Amygdala (tissue), 56 donors: ENCODE data around the gene PLEKHG4.

Source experiments
- DNase-seq, 56 donors: peaks; one replicate each; lab custom pipeline; 2025; lab: John Stamatoyannopoulos, UW

The PLEKHG4 gene

DNA sequence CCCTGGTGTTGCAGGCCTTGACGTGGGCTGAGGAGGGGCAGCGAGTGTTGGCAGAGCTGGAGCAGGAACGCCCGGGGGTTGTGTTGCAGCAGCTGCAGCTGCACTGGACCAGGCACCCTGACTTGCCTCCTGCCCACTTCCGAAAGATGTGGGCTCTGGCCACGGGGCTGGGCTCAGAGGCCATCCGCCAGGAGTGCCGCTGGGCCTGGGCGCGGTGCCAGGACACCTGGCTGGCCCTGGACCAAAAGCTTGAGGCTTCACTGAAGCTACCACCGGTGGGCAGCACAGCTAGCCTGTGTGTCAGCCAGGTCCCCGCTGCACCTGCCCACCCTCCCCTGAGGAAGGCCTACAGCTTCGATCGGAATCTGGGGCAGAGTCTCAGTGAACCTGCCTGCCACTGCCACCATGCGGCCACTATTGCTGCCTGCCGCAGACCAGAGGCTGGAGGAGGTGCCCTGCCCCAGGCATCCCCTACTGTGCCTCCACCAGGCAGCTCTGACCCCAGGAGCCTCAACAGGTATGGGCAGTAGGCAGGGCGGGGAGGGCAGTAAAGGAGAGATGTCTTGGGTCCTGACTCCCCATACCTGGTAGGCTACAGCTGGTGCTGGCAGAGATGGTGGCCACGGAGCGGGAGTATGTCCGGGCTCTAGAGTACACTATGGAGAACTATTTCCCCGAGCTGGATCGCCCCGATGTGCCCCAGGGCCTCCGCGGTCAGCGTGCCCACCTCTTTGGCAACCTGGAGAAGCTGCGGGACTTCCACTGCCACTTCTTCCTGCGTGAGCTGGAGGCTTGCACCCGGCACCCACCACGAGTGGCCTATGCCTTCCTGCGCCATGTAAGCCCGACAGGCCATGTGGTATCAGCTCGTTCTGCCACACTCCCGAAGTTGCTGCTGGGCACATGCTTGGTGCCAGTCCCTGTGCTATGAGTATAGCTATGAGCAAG is 5.6 kb downstream of the PLEKHG4 start:
- peak in 15 of 56 donors; percentile 2 to 44 (median 17) for DNase-seq

DNA sequence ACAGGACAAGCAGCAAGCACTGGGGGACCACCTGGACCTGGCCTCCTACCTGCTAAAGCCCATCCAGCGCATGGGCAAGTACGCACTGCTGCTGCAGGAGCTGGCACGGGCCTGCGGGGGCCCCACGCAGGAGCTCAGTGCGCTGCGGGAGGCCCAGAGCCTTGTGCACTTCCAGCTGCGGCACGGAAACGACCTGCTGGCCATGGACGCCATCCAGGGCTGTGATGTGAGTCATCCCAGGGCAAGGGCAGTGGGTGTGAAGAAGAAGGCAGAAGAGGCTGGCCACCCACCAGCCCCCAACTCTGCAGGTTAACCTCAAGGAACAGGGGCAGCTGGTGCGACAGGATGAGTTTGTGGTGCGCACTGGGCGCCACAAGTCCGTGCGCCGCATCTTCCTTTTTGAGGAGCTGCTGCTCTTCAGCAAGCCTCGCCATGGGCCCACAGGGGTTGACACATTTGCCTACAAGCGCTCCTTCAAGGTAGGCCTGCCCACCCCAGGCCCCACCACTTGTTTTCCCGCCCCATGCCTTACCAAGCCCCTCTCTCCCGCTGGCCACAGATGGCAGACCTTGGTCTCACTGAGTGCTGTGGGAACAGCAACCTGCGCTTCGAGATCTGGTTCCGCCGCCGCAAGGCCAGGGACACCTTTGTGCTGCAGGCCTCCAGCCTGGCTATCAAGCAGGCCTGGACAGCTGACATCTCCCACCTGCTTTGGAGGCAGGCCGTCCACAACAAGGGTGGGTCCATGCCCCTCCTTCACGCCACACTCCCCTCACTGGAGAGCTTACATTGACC is 7.3 kb downstream of the PLEKHG4 start:
- DNase-seq = no peak

DNA sequence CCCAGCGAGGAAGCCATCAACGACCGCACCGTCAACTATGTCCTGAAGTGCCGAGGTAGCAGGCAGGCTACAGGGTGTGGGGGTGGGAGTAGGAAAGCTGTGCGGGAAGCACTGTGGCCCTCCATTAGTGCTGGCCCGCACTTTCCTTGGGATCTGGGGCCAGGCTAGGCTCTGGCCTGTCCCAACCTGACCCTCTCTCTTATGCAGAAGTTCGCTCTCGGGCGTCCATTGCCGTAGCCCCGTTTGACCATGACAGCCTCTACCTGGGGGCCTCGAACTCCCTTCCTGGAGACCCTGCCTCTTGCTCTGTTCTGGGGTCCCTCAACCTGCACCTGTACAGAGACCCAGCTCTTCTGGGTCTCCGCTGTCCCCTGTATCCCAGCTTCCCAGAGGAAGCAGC is 8.6 kb downstream of the PLEKHG4 start:
- no peak for DNase-seq

DNA sequence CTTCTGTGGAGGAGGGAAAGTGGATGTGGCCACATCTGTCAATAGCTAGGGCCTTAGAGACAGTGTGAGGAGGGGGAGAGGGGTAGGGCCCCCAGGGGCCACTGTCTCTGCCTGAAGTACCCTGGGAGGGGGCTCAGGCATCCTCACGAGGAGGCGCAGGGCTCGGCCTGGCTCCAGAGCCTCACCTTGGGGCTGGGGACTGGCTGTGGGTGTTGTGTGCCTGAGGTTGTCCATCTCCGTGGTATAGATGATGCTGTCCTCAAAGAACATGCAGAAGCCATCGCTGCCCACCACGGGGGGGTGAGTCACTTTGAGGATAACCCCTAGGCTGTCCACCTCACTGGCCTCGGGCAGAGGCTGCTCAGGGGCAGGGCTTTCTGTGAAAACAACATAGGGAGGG is 12.1 kb downstream of the PLEKHG4 start:
- no peak for DNase-seq

DNA sequence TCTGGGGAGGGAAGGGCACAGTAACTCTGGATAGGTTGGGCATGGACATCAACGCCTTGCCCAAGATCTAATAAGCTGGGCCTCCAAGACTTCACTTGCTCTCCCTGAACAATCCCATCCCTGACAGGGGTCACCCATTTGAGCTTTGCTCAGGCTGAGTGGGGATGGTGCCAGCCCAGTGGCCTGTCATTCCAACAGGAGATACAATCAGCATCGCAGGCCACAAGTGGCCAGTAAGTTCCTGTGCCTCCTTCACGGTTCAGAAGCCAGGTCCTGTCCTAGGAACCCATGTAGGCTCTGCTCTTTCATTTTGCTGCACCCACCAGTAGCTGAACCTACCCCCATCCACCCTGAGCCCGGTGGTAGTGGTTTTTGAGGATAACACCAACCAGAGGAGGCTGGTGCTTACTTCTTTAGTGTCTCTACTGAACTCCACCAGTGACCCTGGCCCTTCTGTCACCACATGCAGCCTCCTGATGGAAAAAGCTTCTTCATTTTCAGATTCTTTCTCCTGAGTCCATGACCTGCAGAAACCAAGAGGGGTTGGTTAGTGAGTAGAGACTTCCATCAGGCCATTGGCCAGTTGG is 14.9 kb downstream of the PLEKHG4 start:
- no peak for DNase-seq

DNA sequence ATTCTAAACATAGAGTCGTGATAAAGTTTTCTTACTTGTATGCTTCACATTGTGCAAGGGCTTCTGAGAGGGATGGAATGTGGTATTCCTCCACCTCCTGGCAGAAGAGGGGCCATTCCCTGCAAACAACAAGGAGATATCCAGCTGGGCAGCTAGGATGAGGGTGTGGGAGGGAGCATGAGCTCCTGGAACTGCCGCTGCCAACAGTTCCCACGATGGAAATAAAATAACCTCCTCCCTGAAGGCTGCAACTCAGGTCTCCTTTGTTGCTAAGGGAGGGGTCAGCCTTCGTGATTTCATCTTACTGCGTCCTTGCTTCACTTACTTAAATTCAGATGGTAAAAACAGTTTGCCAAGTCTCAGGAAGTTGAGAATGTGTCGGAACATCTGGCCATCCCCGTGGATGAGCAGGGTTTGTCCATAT is 15.6 kb downstream of the PLEKHG4 start:
- no peak for DNase-seq

DNA sequence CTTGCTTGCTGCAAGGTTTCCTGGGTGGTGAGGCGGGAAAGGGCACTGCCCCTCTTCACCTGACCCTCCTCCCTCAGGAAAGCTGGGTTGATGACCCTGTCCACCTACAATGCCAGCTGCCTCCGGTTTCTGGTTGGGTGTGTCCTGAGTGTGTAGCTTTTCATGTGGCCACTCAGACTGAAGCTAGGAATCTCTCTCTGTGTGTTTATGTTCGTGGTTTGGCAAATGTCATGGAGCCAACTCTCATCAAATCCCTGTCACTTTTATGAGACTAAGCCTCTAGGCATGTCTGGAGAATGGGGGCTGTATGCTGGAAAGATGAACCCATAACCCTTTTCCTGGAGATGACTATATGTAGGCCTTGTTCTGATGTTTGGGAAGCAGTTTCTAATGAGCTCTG is 17.1 kb downstream of the PLEKHG4 start:
- no peak for DNase-seq

DNA sequence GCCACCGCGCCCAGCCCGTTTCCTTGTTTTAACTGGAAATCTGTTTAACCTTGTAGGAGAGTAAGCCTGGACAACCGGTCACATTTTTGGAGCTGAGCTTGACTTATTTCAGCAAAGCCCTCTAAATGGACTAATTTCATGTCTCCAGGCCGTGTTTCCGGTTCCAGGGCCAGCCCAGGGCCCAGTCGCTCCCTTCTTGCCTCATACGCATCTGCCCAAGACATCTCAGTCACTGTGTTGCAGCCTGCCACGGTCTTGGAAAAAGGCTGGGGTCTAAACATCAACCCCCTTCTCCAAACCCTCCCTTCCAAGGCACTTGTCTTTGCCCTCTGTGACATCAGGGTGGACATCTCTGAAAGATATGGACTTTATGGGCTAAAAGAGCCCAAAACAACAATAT is 18.9 kb downstream of the PLEKHG4 start:
- DNase-seq = no peak

DNA sequence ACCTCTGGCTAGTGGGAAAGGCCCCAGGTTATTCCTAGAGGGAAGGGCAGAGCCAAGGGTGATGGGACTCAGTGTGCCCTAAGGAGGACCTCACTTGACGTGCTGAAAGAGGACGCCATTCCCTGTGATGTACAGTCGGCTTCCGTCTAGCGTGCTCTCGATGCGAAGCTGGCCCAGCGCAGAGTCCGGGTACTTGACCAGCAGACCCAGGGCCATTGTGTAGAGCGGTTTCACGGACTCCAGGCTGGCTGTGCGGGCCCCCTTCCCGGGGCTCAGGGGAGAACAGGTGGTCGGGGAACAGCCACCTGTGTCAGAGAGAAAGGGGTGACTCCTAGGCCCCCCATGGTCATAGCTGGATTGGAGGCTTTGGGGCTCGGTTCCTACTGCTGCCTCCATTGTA is 19.9 kb downstream of the PLEKHG4 start:
- no peak for DNase-seq

DNA sequence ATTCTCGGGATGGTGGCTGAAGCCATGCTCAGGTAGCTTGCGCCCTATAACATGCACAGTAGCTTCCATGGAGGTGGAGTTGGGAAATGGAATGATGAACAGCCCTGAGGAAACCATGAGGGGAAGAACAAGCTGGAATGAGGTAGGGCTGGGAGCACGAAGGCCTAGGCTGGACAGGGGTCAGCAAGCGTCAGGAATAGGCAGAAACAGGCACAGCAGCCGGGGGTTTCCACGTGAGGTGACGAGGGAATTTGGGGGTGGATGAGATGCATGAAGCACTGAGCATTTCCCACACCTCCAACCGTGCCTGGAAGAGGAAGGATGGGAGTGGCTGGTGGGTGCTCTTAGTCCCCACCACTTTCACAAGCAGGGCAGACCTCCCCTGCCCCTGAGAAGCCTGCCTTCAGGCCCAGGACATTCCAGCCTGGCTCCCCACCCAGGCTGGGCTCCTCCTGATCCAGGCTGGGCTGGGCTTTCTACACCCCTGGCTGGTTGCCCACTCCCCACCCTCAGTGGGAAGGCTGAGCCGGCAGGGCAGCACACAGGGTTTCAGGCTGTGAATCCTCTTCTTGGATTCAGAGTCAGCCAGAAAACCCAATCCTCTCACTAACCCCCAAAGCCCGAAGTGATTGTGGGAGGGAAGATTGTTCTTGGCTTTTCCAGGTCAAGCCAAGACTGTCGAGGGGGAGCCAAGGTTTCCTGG is 21.9 kb downstream of the PLEKHG4 start:
- no peak for DNase-seq

DNA sequence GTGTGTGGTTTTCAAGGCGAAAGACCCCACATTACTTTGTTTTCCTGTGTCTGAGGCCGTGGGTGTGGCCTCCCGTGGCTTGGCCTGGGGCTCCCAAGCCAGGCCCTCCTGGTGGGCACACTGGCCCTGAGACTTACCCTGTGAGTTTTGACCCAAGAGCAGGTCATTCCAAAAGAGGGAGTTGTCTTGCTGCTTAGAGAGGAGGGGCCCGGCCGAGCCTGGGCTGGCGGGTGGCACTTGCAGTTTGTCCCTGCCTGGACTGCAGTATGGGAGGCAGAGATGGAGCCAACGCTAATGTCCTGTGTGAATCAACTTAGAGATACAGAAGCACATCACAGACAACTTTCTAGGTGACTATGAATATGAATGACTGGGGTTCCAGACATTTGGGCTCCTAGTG is 22.7 kb downstream of the PLEKHG4 start:
- no peak for DNase-seq

DNA sequence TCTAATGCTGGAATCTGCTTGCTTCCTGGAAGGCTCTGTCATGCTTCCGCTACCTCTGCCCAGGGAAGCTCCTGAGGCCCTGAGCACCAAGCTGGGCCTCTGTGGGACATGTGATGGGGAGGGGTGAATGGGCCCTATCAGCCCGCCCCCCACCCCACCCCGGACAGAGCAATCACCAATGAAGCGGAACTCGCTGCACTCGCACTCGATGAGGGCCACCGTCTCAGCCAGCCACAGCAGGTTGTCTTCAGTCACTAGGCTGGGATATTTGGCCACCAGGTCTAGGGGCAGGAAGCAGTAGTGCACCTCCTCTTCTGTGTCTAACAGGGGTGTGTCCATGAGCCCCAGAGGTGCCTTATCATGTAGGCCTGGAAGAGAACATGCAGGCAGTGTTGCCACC is 23.6 kb downstream of the PLEKHG4 start:
- DNase-seq = no peak

DNA sequence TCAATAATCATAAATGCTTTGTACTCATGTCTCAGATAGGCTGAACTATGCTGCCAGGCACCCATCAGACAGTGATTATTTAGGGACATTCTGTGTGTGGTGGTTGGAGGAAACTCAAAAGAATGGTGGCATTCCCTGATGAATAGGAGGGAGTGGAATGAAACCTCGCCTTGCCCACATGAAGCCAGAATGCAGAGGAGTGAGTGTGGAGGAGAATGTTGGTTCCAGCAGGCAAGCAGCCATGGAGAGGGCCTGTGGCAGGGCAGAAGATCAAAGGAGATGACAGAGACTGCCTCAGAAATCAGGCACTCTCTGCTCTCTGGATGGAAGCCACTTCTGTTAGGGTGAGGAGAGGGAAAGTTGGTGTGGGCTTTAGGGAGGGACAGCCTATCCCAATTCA is 24.7 kb downstream of the PLEKHG4 start:
- DNase-seq = no peak

DNA sequence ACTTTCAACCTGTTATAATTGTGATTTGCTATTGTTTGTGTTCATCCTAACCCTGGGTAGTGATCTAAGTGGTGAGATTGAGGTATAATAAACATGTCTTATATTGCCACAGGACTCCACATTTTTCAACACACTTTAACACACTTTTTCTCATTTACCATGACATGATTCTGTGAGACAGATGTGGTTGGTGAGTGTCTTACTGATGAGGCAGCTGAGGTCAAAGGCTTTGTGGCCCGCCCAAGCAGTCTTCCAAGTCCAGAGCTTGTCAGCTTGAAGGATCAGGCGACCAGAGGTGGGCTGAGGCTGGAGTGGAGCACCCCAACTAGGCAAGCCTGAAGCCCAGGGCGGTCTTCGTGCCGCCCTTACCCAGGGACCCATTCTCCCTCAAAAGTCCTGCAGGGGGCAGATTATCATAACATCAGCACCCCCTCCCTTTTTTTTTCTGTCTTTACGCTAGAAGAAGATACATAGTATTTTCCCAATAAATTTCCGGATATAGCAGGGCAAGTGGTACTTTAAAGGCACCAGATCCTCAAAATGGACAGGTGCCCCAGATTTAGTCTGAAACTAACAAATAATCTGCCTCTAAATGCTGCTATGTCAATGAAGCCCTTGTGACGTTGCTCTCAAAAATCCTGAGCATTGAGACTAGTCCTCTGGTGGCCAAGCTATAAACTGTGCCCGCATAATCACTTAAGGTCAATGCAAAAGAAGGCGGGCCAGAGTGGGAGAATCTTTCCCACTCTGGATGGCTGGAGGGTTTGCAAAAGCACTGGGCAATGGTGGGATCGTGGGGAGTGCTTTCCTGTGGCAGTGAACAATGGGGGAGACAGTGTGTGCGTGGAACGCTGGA is 26.1 kb downstream of the PLEKHG4 start:
- no peak for DNase-seq

DNA sequence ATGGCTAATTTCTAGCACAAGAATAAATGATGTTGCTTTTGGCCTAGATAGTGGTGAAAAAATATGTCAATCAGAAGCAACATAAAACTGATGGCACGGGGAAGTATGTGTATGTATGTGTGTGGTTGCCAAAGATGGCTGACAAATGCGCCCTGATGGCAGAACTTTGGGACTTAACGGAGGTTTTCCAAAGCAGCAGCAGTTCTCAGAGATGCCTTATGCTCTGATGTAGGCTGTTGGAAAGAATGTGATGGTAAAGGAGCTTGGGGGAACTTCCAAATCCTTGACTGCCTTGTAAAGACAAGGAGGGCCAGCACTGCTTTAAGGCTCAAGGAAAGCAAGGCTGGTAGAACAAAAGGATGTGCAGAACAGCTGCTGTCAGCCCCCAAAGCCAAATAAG is 31.2 kb downstream of the PLEKHG4 start:
- no peak for DNase-seq

DNA sequence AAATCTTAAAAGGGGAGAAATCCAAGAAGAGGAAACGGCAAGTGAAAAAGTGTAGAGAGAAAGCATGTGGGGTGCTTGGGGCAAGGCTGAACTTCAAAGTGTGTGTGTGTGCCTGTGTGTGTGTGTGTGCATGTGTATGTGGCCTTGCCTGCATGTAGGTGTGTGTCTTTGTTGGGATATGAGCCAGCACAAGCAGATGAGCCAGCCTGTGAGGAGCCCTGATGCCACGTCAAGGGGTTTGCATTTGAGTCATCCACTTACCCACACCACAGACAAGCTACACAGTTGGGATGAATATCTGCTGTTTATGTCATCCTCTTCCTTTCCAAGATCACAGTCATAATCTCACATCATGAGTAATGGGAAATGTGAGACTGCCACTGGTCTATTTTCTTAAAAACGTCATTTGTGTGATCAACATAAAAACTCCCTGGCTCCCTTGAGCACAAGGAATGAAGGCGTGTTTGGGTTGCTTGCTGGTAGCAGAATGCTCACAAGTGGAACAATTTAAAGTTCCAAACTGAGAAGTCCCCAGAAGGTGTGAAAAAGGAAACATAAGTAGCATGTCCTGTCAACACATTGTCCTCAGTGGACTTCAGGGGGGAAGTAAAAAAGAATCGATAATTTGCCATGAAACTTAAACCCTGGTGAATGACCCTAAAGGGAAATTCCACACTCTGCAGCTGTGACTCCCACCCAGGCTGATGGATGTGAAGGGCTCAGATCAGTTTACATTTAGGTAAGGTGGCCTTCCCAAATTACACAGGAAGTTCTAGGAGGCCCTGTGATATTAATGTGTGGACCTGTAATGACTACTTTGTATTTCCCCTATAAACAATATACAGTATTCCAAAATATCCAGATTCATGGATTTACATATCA is 32.5 kb downstream of the PLEKHG4 start:
- DNase-seq = peak in 1 of 56 donors; percentile 2

DNA sequence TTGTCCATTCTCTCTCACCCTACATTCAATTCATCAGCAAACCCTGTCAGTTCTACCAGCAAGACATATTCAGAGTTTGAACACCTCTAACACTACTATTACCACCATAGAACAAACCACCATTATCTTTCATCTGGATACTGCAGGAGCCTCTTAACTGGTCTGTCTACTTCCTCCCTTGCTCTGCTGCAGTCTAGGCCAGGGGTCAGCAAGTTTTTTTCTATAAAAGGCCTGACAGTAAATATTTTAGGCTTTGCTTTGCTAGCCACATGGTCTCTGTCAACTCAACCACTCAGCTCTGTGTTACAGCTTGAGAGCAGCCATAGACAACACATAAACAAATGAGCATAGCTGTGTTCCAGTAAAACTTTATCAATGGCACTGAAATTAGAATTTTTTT is 33.4 kb downstream of the PLEKHG4 start:
- DNase-seq = no peak

DNA sequence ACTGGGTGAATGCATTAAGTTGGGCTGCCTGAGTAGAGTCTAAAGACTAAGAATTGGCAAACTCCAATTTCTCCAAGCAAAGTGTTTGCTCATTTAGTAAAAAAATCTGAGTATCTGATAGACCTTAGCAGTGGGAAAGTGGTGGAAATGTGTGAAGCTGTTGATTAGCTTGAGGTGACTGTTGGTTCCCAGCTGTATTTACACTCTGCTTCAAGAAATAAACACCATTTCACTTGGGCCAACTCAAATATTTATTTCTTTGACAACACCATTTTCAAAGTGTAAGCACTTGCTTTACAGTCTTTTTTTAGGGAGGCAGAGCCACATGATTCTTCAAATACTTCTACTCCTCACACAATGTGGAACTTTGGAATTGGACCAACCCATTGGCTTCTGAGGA is 38.5 kb downstream of the PLEKHG4 start:
- DNase-seq = no peak

DNA sequence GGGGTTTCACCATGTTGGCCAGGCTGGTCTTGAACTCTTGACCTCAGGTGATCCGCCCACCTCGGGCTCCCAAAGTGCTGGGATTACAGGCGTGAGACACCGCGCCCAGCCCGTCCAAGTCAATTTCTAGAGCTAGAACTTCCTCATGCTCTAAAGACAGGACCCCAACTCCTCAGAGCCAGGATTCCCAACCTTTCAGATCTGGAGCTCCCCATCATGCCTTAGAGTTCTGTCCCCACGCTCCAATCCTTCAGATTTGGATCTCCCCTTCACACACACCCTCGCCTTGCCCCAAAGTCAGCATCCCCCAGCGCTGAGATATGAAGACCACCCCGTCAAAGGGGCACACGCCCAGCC is 46.8 kb downstream of the PLEKHG4 start:
- no peak for DNase-seq
